Measurements from ENCODE around the gene MRPL20.
A peak's percentile ranks its signal among the peaks of the same experiment; 100 is the strongest.
"Not testable (repeated sequence)": the region's sequence is repeated elsewhere in the genome, so short reads cannot be mapped to it uniquely, and the experiment has no call there.

The MRPL20 gene

GRCh38 chr1:1380860-1381259, 26.2 kb downstream of the MRPL20 start:
- DNase-seq = no peak

GRCh38 chr1:1377540-1378205, 29.4 kb downstream of the MRPL20 start:
- DNase-seq = no peak

- DNase-seq = no peak
These were observed 30.4 kb downstream of the MRPL20 start for GRCh38 chr1:1376551-1377226.

- peak; percentile 99 for DNase-seq
These were observed 32.0 kb downstream of the MRPL20 start, which contains the start of gene AURKAIP1 for GRCh38 chr1:1374929-1375662. Gene AURKAIP1 (minus strand): TSS chr1:1375207. CDS start chr1:1374756, 451 bp downstream.

- DNase-seq = no peak
These were observed 32.5 kb downstream of the MRPL20 start for GRCh38 chr1:1374589-1374928.

GRCh38 chr1:1373815-1374588, 33.1 kb downstream of the MRPL20 start:
- no peak for DNase-seq

- DNase-seq = no peak
These were observed 33.9 kb downstream of the MRPL20 start for GRCh38 chr1:1373051-1373814.

- DNase-seq = peak; percentile 70 to 77
These were observed 35.1 kb downstream of the MRPL20 start for GRCh38 chr1:1371746-1372711.

- peak; percentile 86 for DNase-seq
These were observed 35.7 kb downstream of the MRPL20 start for GRCh38 chr1:1371364-1371745.

GRCh38 chr1:1370771-1371300, 36.3 kb downstream of the MRPL20 start:
- no peak for DNase-seq

GRCh38 chr1:1370094-1370493, 37.0 kb downstream of the MRPL20 start:
- not testable (repeated sequence) for DNase-seq

GRCh38 chr1:1367315-1367714, 39.8 kb downstream of the MRPL20 start:
- no peak for DNase-seq

GRCh38 chr1:1366699-1367066, 40.4 kb downstream of the MRPL20 start:
- no peak for DNase-seq

- no peak for DNase-seq
These were observed 41.0 kb downstream of the MRPL20 start for GRCh38 chr1:1365875-1366698.

GRCh38 chr1:1364266-1364665, 42.8 kb downstream of the MRPL20 start:
- DNase-seq = no peak

- no peak for DNase-seq
These were observed 45.1 kb downstream of the MRPL20 start for GRCh38 chr1:1361982-1362423.

GRCh38 chr1:1361233-1361981, 45.7 kb downstream of the MRPL20 start:
- no peak for DNase-seq

- no peak for DNase-seq
These were observed 46.5 kb downstream of the MRPL20 start for GRCh38 chr1:1360506-1361169.

All from CD4-positive, alpha-beta T cell treated with Interleukin-1 beta for 1 hour (primary cell).